Neural cell (in vitro differentiated cells): Measurements from ENCODE around the gene ATXN7L1. TPM values are rescaled to one million over a fixed set of nuclear protein-coding genes. Genes with fewer than 3 reads are reported as not detected.

Experiments used
- H2AFZ ChIP-seq: fragments of 200-600, 300-800 bp; sonication (generic), shearing (Covaris generic); 2 replicates; pipeline ENCODE4 v1.6.0; 2014; ENCODE audit warnings: low read depth, mild to moderate bottlenecking, antibody characterized with exemption, low read length, moderate library complexity
- H3F3A ChIP-seq: fragments of 200-600 bp; shearing (Covaris generic); 2 replicates; pipeline ENCODE4 v1.6.1; 2016; ENCODE audit warnings: mild to moderate bottlenecking, moderate library complexity, mixed read lengths, antibody characterized with exemption, low read length; ENCODE audit not compliant: insufficient read depth, poor library complexity, severe bottlenecking
- H3K27ac ChIP-seq: fragments of 200-600, 300-800 bp; sonication (generic), shearing (Covaris generic); 2 replicates; pipeline ENCODE4 v1.5.1; 2014; ENCODE audit warnings: mild to moderate bottlenecking, low read length, moderate library complexity
- H3K27me3 ChIP-seq: fragments of 300-800, 200-600 bp; sonication (generic), shearing (Covaris generic); 2 replicates; pipeline ENCODE4 v1.6.0; 2014; ENCODE audit warnings: mild to moderate bottlenecking, low read depth, low read length, moderate library complexity; ENCODE audit not compliant: insufficient read depth
- H3K36me3 ChIP-seq: fragments of 300-800, 200-600 bp; sonication (generic), shearing (Covaris generic); 2 replicates; pipeline ENCODE4 v1.5.1; 2014; ENCODE audit warnings: mild to moderate bottlenecking, antibody characterized with exemption, low read length, moderate library complexity; ENCODE audit not compliant: insufficient read depth
- H3K4me2 ChIP-seq: fragments of 300-800, 200-600 bp; sonication (generic), shearing (Covaris generic); 2 replicates; pipeline ENCODE4 v1.6.0; 2014; ENCODE audit warnings: mild to moderate bottlenecking, low read length
- H3K4me3 ChIP-seq: fragments of 300-800, 200-600 bp; sonication (generic), shearing (Covaris generic); 2 replicates; pipeline ENCODE4 v1.5.1; 2014; ENCODE audit warnings: mild to moderate bottlenecking, low read length, moderate library complexity
- H3K79me2 ChIP-seq: fragments of 200-600 bp; shearing (Covaris generic); replicated peaks from 2 replicates; pipeline ENCODE4 v1.6.0; 2014; ENCODE audit warnings: mild to moderate bottlenecking, low read length, moderate library complexity; ENCODE audit not compliant: insufficient read depth
- H3K9ac ChIP-seq: fragments of 300-800, 200-600 bp; sonication (generic), shearing (Covaris generic); 2 replicates; pipeline ENCODE4 v1.6.1; 2016; ENCODE audit warnings: mild to moderate bottlenecking, low read length, mixed read lengths
- H3K9me2 ChIP-seq: fragments of 200-600 bp; shearing (Covaris generic); 2 replicates; pipeline ENCODE4 v1.6.1; 2016; ENCODE audit warnings: mild to moderate bottlenecking, low read length, mixed read lengths; ENCODE audit not compliant: insufficient read depth
- H3K9me3 ChIP-seq: fragments of 200-600, 300-800 bp; sonication (generic), shearing (Covaris generic); 2 replicates; pipeline ENCODE4 v1.6.1; 2016; ENCODE audit warnings: mild to moderate bottlenecking, mixed run types, low read length, moderate library complexity, mixed read lengths
- H4K20me1 ChIP-seq: fragments of 200-600 bp; shearing (Covaris generic); 2 replicates; pipeline ENCODE4 v1.6.1; 2016; ENCODE audit warnings: mild to moderate bottlenecking, mixed run types; ENCODE audit not compliant: insufficient read depth
- EP300 ChIP-seq: fragments of 450-650 bp; conservative IDR thresholded peaks from 2 replicates; pipeline ENCODE4 v1.6.1; 2014; ENCODE audit warnings: antibody characterized with exemption, mild to moderate bottlenecking, moderate library complexity; ENCODE audit not compliant: poor library complexity, severe bottlenecking
- EZH2 ChIP-seq: fragments of 200-600, 300-800 bp; shearing (Covaris generic), sonication (generic); IDR thresholded peaks from 2 replicates; pipeline ENCODE4 v1.6.1; 2014; ENCODE audit warnings: antibody characterized with exemption, low read length, borderline replicate concordance, mild to moderate bottlenecking; ENCODE audit not compliant: insufficient read depth, poor library complexity, severe bottlenecking
- MXI1 ChIP-seq: fragments of 450-650 bp; conservative IDR thresholded peaks from 2 replicates; pipeline ENCODE4 v1.6.1; 2014; ENCODE audit warnings: antibody characterized with exemption, mild to moderate bottlenecking; ENCODE audit not compliant: poor library complexity, severe bottlenecking
- POLR2AphosphoS5 ChIP-seq: IDR thresholded peaks from 2 replicates; pipeline ENCODE4 v1.6.1; 2012
- RAD21 ChIP-seq: fragments of 450-650 bp; conservative IDR thresholded peaks from 2 replicates; pipeline ENCODE4 v1.6.1; 2014; ENCODE audit warnings: antibody characterized with exemption, mild to moderate bottlenecking, moderate library complexity
- SMC3 ChIP-seq: fragments of 450-650 bp; conservative IDR thresholded peaks from 2 replicates; pipeline ENCODE4 v1.6.1; 2014; ENCODE audit warnings: antibody characterized with exemption, mild to moderate bottlenecking, moderate library complexity; ENCODE audit not compliant: poor library complexity
- TAF1 ChIP-seq: IDR thresholded peaks from 2 replicates; pipeline ENCODE4 v1.6.1; 2012; ENCODE audit warnings: low read depth
- polyA plus RNA-seq: library from polyadenylated mRNA; depleted of rRNA; stranded (reverse); fragments of >200 nt; gene quantifications from 2 replicates; pipeline ENCODE4 v1.2.3, GENCODE V29; 2014
- TF ChIP-seq, protein P1 (sequence below): fragments of 450-650 bp; IDR thresholded peaks from 2 replicates; pipeline ENCODE4 v1.5.1; 2014; ENCODE audit warnings: antibody characterized with exemption, mild to moderate bottlenecking, moderate library complexity; ENCODE audit not compliant: poor library complexity, severe bottlenecking
- TF ChIP-seq, protein P2 (sequence below): IDR thresholded peaks from 2 replicates; pipeline ENCODE4 v1.6.1; 2012; ENCODE audit warnings: borderline replicate concordance

The ATXN7L1 gene
- polyA plus RNA-seq, 1 donor from 2014 or later, result 4.3 TPM

DNA sequence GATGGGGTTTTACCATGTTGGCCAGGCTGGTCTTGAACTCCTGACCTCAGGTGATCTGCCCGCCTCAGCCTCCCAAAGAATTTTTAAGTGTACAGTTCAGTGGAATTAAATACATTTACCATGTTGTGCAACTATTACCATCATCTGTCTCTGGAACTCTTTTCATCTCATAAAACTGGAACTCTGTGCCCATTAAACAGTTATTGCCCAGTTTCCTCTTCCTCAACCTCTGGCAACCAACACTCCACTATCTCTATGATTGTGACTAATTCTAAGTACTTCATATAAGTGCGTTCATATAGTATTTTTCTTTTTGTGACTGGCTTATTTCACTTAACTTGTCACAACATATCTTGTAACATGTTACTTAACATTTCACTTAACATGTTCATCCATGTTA, 41.3 kb upstream of the ATXN7L1 start:
- H3K27me3 ChIP-seq, result no peaks in the 10 kb centered on the region
- H3F3A ChIP-seq, result no peaks in the 10 kb centered on the region
- H3K4me2 ChIP-seq, result no peak overlapping the region
- no peak overlapping the region for H3K9ac ChIP-seq
- no peaks in the 10 kb centered on the region for H3K79me2 ChIP-seq
- no peaks in the 10 kb centered on the region for H3K36me3 ChIP-seq
- H3K9me3 ChIP-seq, result no peaks in the 10 kb centered on the region
- H3K4me3 ChIP-seq, result no peak overlapping the region
- H2AFZ ChIP-seq, result no peak overlapping the region
- no peak overlapping the region for H3K27ac ChIP-seq
- H3K9me2 ChIP-seq, result no peaks in the 10 kb centered on the region
- TF ChIP-seq TAF1 (no peak), POLR2AphosphoS5 (no peak), RAD21 (no peak), EP300 (no peak), SMC3 (no peak), EZH2 (no peak), MXI1 (no peak)
- TF ChIP-seq, protein P1, sequence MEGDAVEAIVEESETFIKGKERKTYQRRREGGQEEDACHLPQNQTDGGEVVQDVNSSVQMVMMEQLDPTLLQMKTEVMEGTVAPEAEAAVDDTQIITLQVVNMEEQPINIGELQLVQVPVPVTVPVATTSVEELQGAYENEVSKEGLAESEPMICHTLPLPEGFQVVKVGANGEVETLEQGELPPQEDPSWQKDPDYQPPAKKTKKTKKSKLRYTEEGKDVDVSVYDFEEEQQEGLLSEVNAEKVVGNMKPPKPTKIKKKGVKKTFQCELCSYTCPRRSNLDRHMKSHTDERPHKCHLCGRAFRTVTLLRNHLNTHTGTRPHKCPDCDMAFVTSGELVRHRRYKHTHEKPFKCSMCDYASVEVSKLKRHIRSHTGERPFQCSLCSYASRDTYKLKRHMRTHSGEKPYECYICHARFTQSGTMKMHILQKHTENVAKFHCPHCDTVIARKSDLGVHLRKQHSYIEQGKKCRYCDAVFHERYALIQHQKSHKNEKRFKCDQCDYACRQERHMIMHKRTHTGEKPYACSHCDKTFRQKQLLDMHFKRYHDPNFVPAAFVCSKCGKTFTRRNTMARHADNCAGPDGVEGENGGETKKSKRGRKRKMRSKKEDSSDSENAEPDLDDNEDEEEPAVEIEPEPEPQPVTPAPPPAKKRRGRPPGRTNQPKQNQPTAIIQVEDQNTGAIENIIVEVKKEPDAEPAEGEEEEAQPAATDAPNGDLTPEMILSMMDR, result no peak
- TF ChIP-seq, protein P2, sequence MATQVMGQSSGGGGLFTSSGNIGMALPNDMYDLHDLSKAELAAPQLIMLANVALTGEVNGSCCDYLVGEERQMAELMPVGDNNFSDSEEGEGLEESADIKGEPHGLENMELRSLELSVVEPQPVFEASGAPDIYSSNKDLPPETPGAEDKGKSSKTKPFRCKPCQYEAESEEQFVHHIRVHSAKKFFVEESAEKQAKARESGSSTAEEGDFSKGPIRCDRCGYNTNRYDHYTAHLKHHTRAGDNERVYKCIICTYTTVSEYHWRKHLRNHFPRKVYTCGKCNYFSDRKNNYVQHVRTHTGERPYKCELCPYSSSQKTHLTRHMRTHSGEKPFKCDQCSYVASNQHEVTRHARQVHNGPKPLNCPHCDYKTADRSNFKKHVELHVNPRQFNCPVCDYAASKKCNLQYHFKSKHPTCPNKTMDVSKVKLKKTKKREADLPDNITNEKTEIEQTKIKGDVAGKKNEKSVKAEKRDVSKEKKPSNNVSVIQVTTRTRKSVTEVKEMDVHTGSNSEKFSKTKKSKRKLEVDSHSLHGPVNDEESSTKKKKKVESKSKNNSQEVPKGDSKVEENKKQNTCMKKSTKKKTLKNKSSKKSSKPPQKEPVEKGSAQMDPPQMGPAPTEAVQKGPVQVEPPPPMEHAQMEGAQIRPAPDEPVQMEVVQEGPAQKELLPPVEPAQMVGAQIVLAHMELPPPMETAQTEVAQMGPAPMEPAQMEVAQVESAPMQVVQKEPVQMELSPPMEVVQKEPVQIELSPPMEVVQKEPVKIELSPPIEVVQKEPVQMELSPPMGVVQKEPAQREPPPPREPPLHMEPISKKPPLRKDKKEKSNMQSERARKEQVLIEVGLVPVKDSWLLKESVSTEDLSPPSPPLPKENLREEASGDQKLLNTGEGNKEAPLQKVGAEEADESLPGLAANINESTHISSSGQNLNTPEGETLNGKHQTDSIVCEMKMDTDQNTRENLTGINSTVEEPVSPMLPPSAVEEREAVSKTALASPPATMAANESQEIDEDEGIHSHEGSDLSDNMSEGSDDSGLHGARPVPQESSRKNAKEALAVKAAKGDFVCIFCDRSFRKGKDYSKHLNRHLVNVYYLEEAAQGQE, result no peak
- no peaks in the 10 kb centered on the region for H4K20me1 ChIP-seq

DNA sequence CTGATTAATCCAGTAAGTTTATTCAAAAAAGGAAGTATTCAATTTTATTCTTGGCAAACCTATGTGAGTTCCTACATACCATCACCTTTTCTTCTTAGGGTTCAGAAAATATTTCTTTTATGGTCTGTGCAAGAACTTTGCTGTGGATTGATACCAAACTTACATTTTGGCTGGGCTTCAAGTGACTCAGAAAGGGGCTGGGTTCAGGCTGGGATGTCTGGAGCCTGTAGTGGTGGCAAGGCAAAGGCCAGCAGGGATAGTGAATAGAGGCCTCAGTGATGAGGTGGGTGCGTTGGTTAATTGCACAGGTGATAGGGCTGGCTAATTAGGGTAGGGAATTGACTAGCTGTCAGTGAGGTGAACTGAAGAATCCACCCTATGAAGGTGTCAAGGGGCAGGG, 40.2 kb upstream of the ATXN7L1 start:
- no peak overlapping the region for H3K9ac ChIP-seq

More for the DNA sequence above, 40.2 kb upstream of the ATXN7L1 start:
- TF ChIP-seq, protein P1, result no peak
- TF ChIP-seq EP300 (no peak), POLR2AphosphoS5 (no peak), MXI1 (no peak), SMC3 (no peak), TAF1 (no peak), RAD21 (no peak), EZH2 (no peak)
- TF ChIP-seq, protein P2, result no peak
- H3F3A ChIP-seq, result no peaks in the 10 kb centered on the region
- H3K9me2 ChIP-seq, result no peaks in the 10 kb centered on the region
- H3K79me2 ChIP-seq, result no peaks in the 10 kb centered on the region
- H4K20me1 ChIP-seq, result no peaks in the 10 kb centered on the region
- H3K9me3 ChIP-seq, result no peaks in the 10 kb centered on the region
- H3K4me3 ChIP-seq, result no peak overlapping the region
- no peak overlapping the region for H2AFZ ChIP-seq
- no peaks in the 10 kb centered on the region for H3K27me3 ChIP-seq
- H3K4me2 ChIP-seq, result no peak overlapping the region
- no peak overlapping the region for H3K27ac ChIP-seq
- no peaks in the 10 kb centered on the region for H3K36me3 ChIP-seq
